Heart left ventricle (tissue), 13 donors: ENCODE data around the gene NCAPG.

Source experiments
- CTCF ChIP-seq, 12 donors: fragments of 200-600 bp; sonication (generic) in 4 of 12; IDR thresholded peaks; one replicate each; pipeline versions ENCODE4 v1.5.0 to v1.8.0; 2018 to 2022; ENCODE audit warnings: antibody characterized with exemption in 12 of 12, mild to moderate bottlenecking in 5 of 12
- POLR2A ChIP-seq, 2 donors: fragments of 450-650 bp; IDR thresholded peaks; one replicate each; pipeline ENCODE4 v1.6.1; 2017; ENCODE audit warnings: antibody characterized with exemption in 2 of 2, mild to moderate bottlenecking in 2 of 2, moderate library complexity in 2 of 2
- donor health status: ischemic (EF 13 %, LVEDD 7.1; RV severe dilation, severe dysfunction).
- donor health status: DM: no; HTN: yes; CAD: no.
- donor health status: DM: no; HTN: no; CAD: no.
- donor health status: ischemic (EF 25% LVEDD 6.9; RV normal size, moderate dysfunction).
- donor health status: ischemic (EF 25% LVEDD 5.7; RV mildly dilated, moderate dysfunction).
- donor health status: ischemic (EF 35%, LVEDD 5.7; RV mildly dilated, moderate dysfunction).
- donor health status: nonischemic (EF 11% LVEDD 7.7; RV severe dilation, severe dysfunction).
- donor health status: DM: yes; HTN: yes; CAD: no.
- donor health status: PGD.
- donor health status: ischemic (EF 29% LVEDD 5.4; RV normal size, mild dysfunction).
- donor health status: nonischemic (EF 23%, LVEDD 6.1; RV moderate dilation, normal function).

- TF ChIP-seq CTCF (IDR thresholded peaks at IDR 0.05) (no peak), POLR2A (IDR thresholded peaks at IDR 0.05) (no peak)
Observed at GRCh38 chr4:17875402-17876070, 64.8 kb downstream of the NCAPG start.
